EH (cell line): ENCODE measurements around the gene MAPK6.

ENCODE experiments used
- DNase-seq: peaks from one replicate; pipeline ENCODE4 v3.0.0-alpha.2; 2015; ENCODE audit warnings: low read depth

Gene MAPK6

GRCh38 chr15:52103217-52104207 lies 84.5 kb downstream of the MAPK6 start:
- DNase-seq, result peak; percentile 96

- DNase-seq, result no peak
These were observed 85.5 kb downstream of the MAPK6 start for GRCh38 chr15:52104532-52105004.

GRCh38 chr15:52105846-52106245 lies 86.8 kb downstream of the MAPK6 start:
- no peak for DNase-seq

GRCh38 chr15:52106641-52107040 lies 87.6 kb downstream of the MAPK6 start:
- DNase-seq, result no peak

- DNase-seq, result no peak
These were observed 88.2 kb downstream of the MAPK6 start for GRCh38 chr15:52107238-52107637.

GRCh38 chr15:52109559-52110451 lies 90.8 kb downstream of the MAPK6 start:
- DNase-seq, result no peak

- no peak for DNase-seq
These were observed 92.6 kb downstream of the MAPK6 start for GRCh38 chr15:52111517-52112202.

GRCh38 chr15:52112203-52112750 lies 93.3 kb downstream of the MAPK6 start:
- DNase-seq, result peak; percentile 31

- peak; percentile 41 for DNase-seq
These were observed 94.2 kb downstream of the MAPK6 start for GRCh38 chr15:52113235-52113634.

- no peak for DNase-seq
These were observed 94.7 kb downstream of the MAPK6 start for GRCh38 chr15:52113708-52114107.

- DNase-seq, result no peak
These were observed 95.4 kb downstream of the MAPK6 start for GRCh38 chr15:52114261-52115055.

- DNase-seq, result peak; percentile 20
These were observed 96.8 kb downstream of the MAPK6 start for GRCh38 chr15:52115598-52116427.
